OCI-LY3 (cell line): ENCODE results near the gene PHF20.

ENCODE experiments used
- EZH2phosphoT487 ChIP-seq: fragments of 200-600 bp; shearing (Covaris generic); IDR thresholded peaks from 2 replicates; pipeline ENCODE4 v1.6.1; 2018; ENCODE audit warnings: antibody characterized with exemption, mixed run types, low read depth
- TF ChIP-seq, protein P1 (sequence below): fragments of 200-600, 300-600 bp; sonication (generic); IDR thresholded peaks from 2 replicates; pipeline ENCODE4 v1.5.1; 2014; ENCODE audit warnings: antibody characterized with exemption, low read length, low read depth

DNA sequence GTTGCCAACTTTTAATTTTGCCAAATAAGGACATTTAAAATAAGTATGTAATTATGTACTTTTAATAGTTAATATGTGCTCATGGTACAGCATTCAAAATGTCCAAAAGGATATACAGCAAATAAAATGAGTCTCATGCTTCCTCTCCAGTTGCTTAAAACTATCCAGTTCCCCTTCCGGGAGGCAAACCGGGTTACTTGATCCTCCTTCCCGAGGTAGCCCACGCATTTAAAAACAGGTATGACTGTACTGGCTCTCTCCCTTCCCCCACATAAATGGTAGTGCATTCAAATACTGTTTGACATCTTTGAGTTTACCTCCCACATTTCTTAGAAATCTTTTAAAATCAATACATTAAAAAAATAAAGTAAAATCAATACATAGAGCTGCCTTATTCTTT, 66.4 kb downstream of the PHF20 start:
- TF ChIP-seq, protein P1, sequence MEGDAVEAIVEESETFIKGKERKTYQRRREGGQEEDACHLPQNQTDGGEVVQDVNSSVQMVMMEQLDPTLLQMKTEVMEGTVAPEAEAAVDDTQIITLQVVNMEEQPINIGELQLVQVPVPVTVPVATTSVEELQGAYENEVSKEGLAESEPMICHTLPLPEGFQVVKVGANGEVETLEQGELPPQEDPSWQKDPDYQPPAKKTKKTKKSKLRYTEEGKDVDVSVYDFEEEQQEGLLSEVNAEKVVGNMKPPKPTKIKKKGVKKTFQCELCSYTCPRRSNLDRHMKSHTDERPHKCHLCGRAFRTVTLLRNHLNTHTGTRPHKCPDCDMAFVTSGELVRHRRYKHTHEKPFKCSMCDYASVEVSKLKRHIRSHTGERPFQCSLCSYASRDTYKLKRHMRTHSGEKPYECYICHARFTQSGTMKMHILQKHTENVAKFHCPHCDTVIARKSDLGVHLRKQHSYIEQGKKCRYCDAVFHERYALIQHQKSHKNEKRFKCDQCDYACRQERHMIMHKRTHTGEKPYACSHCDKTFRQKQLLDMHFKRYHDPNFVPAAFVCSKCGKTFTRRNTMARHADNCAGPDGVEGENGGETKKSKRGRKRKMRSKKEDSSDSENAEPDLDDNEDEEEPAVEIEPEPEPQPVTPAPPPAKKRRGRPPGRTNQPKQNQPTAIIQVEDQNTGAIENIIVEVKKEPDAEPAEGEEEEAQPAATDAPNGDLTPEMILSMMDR: no peak
- TF ChIP-seq EZH2phosphoT487: no peak
